GM12874 (cell line): ENCODE results near the gene FBXO44.

Experiments
- TF ChIP-seq, protein P1 (sequence below): IDR thresholded peaks from 2 replicates; pipeline ENCODE4 v1.5.1; 2011; ENCODE audit warnings: low read depth, mild to moderate bottlenecking, control low read depth, low read length, moderate library complexity; ENCODE audit not compliant: insufficient read depth

FBXO44 gene

GRCh38 chr1:11648732-11649158, 5.9 kb upstream of the FBXO44 start:
- TF ChIP-seq, protein P1, sequence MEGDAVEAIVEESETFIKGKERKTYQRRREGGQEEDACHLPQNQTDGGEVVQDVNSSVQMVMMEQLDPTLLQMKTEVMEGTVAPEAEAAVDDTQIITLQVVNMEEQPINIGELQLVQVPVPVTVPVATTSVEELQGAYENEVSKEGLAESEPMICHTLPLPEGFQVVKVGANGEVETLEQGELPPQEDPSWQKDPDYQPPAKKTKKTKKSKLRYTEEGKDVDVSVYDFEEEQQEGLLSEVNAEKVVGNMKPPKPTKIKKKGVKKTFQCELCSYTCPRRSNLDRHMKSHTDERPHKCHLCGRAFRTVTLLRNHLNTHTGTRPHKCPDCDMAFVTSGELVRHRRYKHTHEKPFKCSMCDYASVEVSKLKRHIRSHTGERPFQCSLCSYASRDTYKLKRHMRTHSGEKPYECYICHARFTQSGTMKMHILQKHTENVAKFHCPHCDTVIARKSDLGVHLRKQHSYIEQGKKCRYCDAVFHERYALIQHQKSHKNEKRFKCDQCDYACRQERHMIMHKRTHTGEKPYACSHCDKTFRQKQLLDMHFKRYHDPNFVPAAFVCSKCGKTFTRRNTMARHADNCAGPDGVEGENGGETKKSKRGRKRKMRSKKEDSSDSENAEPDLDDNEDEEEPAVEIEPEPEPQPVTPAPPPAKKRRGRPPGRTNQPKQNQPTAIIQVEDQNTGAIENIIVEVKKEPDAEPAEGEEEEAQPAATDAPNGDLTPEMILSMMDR = no peak

GRCh38 chr1:11649237-11649623, 5.4 kb upstream of the FBXO44 start:
- TF ChIP-seq, protein P1 = no peak

DNA sequence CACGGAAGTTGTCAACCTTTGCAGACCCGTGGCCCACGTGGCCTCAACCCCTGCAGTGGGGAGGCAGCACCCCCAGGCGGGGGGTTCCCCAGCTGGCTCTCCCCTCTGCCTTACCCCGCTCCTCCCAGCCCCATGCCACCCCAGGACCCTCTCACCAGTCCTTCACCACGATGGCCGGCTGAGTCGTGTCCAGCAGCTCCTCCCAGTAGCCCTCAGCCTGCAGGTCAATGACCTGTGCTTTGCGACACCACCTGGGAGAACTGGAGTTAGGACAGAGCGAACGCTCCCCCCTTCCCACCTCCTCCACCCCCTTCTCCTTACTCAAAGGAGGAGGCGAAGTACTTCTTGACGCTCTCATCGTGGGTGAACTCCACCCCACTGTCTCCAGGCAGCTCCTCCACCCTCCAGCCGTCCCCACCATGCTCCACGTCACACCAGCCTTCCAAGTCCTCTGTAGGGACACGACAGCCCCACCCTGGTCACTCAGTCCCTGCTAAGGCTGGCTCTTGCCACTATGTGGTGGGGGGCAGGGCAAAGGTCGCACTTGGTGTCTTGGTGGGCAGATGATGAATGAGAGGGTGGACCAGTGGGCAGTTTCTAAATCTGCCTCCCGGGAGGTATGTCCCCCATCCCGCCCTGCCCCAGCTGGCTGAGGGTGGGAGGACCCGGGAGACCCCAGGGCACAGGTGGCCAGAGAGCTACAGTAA, 4.9 kb upstream of the FBXO44 start:
- TF ChIP-seq, protein P1 = no peak

DNA sequence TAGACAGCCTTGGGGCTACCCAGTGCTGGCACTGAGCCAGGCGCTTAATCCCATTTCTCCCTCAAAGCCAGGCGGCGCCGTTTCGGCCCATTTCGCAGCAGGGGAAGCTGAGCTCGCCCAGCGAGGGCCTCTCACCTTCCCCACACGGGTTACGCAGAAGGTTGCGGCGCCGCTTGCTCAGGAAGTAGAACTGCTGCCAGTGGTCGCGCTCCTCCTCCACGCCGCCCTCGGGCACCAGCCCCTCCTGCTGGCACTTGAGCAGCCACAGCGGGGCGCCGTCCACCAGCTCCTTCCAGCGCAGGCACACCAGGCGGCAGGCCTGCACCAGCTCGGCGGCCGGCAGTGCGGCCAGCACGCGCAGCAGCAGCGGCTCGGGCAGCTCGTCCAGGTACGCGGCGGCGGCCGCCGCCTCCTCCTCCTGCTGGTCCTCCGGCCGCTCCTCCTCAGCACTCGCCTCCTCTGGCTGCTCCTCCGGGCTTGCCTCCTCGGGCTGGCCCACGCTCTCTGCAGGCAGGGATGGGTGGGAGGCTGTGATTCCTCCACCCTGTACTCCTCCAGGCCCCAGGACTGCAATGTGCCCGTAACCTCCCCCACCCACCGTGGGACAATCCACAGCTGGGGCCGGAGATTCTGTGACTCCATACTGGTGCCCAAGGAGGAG, 4.2 kb upstream of the FBXO44 start:
- TF ChIP-seq, protein P1 = peak; percentile 85

DNA sequence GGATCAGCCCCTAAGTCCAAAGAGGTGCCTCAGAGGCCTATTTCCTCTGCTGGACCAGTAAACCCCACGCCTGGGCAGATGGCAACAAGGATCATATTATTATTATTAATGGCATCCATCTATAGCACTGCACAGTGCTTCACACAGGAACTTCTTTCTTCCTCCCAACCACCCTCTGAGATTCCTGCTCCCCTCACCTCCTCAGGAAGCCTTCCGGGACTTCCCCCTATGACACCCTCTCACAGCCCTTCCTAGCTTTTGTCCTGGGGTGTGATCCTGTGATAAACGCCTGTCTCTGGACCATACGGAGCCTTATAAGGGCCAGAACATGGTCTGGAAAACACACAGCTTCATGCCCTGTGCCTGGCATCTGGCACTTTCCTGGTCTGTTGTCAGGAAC, 3.7 kb upstream of the FBXO44 start:
- TF ChIP-seq, protein P1 = no peak

DNA sequence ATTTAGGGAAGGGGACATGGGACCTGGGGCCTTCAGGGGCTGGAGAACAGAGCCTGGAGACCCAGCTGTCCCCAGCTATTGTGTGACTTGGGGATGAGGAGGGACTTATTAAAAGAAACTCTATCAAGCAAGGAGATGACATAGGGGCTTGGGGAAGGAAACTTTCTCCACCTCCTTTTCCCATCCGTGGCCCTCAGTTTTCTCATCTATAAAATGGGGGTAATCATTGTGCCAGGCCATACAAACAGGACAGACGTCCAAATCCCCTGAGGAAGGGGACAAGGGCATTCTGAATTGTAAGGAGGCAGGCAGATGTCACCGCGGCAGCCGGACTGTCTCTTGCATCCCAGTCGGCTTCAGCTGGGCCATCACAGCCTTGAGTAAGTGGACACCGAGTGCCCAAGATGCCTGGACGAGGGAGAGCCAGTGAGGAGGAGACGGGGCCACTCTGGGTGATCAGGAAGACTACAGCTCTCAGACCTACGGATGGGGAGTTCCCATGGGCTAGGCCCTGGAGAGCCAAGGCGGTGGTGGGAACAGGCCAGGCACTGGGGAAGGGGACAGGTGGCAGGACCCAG, 2.4 kb upstream of the FBXO44 start:
- TF ChIP-seq, protein P1 = no peak

- TF ChIP-seq, protein P1 = no peak
These were observed 1.4 kb upstream of the FBXO44 start for GRCh38 chr1:11653101-11653860.
